ENCODE results near the gene SH2B3.

SH2B3 gene

DNA sequence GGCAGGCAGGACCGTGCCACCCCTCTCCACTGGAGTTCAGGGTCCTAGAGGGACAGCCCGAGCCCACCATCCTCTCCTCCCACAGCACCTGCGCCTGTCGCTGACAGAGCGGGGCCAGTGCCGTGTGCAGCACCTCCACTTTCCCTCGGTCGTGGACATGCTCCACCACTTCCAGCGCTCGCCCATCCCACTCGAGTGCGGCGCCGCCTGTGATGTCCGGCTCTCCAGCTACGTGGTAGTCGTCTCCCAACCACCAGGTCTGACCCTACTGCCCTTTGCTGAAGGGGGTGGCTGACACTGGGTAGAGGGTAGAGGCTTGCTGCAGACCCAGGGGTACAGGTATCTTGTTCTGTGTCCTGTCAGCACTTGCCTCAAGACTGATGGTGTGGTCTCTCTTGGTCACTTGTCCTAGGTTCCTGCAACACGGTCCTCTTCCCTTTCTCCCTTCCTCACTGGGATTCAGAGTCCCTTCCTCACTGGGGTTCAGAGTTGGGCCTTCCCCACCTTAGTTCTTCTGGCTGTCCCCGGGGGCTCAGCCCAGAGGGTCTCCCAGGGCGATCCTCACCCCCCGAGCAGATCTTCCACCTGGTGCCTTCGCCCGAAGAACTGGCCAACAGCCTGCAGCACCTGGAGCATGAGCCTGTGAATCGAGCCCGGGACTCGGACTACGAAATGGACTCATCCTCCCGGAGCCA lies 42.0 kb downstream of the SH2B3 start:
- Histone ChIP-seq H3K27me3 (ENCODE audit: control insufficient read depth, insufficient read depth, low read length) (no peaks in the 10 kb centered on the region), H3K36me3 (ENCODE audit: control insufficient read depth, insufficient read depth, low read length) (no peaks in the 10 kb centered on the region), H3K4me1 (peaks cover 15% of the 10 kb centered on the region), H3K27ac (no peak overlapping the region), H3K4me3 (ENCODE audit: low read depth, low read length) (no peak overlapping the region), H2AFZ (no peak overlapping the region), H3K9me3 (ENCODE audit: control insufficient read depth, low read length) (no peaks in the 10 kb centered on the region), H3K9ac (no peak overlapping the region), H3K79me2 (no peaks in the 10 kb centered on the region), H3K4me2 (ENCODE audit: low read length) (no peak overlapping the region)
- TF ChIP-seq, protein P1, sequence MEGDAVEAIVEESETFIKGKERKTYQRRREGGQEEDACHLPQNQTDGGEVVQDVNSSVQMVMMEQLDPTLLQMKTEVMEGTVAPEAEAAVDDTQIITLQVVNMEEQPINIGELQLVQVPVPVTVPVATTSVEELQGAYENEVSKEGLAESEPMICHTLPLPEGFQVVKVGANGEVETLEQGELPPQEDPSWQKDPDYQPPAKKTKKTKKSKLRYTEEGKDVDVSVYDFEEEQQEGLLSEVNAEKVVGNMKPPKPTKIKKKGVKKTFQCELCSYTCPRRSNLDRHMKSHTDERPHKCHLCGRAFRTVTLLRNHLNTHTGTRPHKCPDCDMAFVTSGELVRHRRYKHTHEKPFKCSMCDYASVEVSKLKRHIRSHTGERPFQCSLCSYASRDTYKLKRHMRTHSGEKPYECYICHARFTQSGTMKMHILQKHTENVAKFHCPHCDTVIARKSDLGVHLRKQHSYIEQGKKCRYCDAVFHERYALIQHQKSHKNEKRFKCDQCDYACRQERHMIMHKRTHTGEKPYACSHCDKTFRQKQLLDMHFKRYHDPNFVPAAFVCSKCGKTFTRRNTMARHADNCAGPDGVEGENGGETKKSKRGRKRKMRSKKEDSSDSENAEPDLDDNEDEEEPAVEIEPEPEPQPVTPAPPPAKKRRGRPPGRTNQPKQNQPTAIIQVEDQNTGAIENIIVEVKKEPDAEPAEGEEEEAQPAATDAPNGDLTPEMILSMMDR (IDR thresholded peaks at IDR 0.05) = no peak

DNA sequence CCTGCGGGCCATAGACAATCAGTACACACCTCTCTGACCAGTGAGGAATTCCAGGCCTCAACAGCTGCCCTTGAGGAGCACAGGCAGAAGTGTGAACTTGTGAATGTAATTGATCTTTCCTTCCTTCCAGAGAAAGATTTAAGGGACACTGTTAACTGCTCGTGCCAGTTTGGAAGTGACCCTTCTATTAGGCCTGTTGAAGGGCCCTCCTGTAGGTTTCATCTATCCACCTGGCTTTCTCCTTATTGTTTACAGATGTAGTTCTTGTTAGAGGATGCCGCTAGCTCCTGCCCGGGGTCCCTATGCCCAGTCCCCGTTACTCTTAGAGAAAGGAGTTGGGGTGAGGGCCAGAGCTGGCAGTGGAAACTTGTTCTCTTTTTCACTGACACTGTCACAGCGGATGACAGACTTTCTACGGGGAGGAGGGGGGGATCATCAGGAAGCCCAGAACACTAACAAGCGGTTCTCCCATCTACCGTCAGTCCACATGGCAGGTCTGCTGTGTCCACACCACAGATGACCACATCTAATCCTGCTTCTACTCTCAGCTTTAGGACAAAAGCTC lies 42.6 kb downstream of the SH2B3 start:
- TF ChIP-seq, protein P1 (IDR thresholded peaks at IDR 0.05) = no peak
- no peak overlapping the region for H3K9ac ChIP-seq
- no peak overlapping the region for H3K27ac ChIP-seq

DNA sequence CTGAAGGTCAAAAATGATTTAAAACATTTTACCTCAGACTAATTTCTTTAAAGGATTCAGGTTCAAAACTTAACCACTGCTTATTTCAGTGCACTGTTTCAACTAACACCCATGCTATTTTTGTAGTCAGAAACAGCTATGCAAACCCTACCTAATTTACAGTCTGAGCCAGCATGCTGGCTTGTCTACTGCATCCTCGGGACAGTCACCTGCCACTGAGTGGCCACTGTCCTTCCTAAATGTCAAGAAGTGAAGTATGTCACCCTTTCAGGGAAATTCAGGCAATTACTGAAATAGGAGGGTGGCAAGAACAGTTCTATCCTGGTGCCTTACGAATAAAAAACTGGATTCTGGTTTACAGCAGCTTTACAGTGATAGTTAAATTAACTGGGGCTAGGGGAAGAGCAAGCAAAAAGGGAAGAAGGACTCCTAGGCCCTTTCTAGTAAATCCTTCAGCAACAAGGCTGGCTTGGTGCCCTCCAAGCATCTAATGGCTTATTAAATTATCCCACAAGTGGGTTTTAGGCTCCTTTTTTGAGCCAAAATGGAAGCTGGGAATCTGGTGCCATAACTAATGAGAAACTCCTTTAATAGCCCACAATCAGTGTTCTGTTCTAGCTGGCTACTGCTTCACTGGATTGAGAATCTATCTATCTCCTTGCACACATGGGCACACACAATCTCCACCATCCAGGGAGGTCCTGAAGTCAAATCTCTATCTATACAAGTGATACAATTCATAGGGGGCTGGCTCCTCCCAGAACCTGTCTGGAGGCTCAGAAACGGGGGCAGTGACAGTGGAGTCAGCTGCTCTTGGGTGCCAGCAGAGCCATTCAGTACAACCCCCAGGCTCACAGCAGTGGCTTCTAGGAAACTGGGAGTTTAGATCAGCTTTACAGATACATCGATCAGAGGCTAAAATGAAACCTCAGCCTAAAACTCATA lies 43.4 kb downstream of the SH2B3 start:
- H3K4me1 ChIP-seq = peaks cover 15% of the 10 kb centered on the region
- no peak overlapping the region for H3K9ac ChIP-seq
- TF ChIP-seq, protein P1 (IDR thresholded peaks at IDR 0.05) = no peak
- no peaks in the 10 kb centered on the region for H3K36me3 ChIP-seq (ENCODE audit: control insufficient read depth, insufficient read depth, low read length)
- H3K9me3 ChIP-seq (ENCODE audit: control insufficient read depth, low read length) = no peaks in the 10 kb centered on the region
- H3K27ac ChIP-seq = no peak overlapping the region
- H3K4me2 ChIP-seq (ENCODE audit: low read length) = no peak overlapping the region
- H2AFZ ChIP-seq = no peak overlapping the region
- H3K4me3 ChIP-seq (ENCODE audit: low read depth, low read length) = no peak overlapping the region
- H3K79me2 ChIP-seq = no peaks in the 10 kb centered on the region
- no peaks in the 10 kb centered on the region for H3K27me3 ChIP-seq (ENCODE audit: control insufficient read depth, insufficient read depth, low read length)

More for the DNA sequence above, 42.6 kb downstream of the SH2B3 start:
- H3K27me3 ChIP-seq (ENCODE audit: control insufficient read depth, insufficient read depth, low read length) = no peaks in the 10 kb centered on the region
- H3K4me3 ChIP-seq (ENCODE audit: low read depth, low read length) = no peak overlapping the region
- H3K36me3 ChIP-seq (ENCODE audit: control insufficient read depth, insufficient read depth, low read length) = no peaks in the 10 kb centered on the region
- H3K4me2 ChIP-seq (ENCODE audit: low read length) = no peak overlapping the region
- H2AFZ ChIP-seq = no peak overlapping the region
- H3K4me1 ChIP-seq = peaks cover 15% of the 10 kb centered on the region
- H3K9me3 ChIP-seq (ENCODE audit: control insufficient read depth, low read length) = no peaks in the 10 kb centered on the region
- no peaks in the 10 kb centered on the region for H3K79me2 ChIP-seq

DNA sequence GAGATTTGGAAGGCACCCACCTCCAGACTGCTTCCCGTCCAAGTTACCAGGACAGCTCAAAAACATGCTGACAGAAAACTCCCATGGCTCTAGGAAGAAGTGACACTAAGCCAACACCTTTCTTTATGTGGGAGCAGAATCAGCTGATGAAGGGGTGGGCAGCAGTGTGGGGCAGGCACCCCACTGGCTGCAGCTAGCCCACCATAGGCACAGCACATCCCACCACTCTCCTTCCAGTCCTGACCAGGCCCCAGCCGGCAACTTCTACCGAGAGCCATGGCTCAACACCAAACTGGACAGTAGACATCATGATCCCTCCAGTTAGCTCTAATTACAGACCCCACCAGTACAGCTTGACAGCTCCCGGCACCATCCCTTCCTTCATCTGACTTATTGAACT lies 45.0 kb downstream of the SH2B3 start:
- Histone ChIP-seq H3K4me1 (peaks cover 3% of the 10 kb centered on the region), H3K79me2 (no peaks in the 10 kb centered on the region), H3K9me3 (ENCODE audit: control insufficient read depth, low read length) (no peaks in the 10 kb centered on the region), H3K4me2 (ENCODE audit: low read length) (no peak overlapping the region), H3K9ac (no peak overlapping the region), H2AFZ (no peak overlapping the region), H3K4me3 (ENCODE audit: low read depth, low read length) (no peak overlapping the region), H3K27me3 (ENCODE audit: control insufficient read depth, insufficient read depth, low read length) (no peaks in the 10 kb centered on the region), H3K36me3 (ENCODE audit: control insufficient read depth, insufficient read depth, low read length) (no peaks in the 10 kb centered on the region), H3K27ac (no peak overlapping the region)
- TF ChIP-seq, protein P1 (IDR thresholded peaks at IDR 0.05) = no peak

Data from parathyroid adenoma (tissue), 2 donors.